K562 (cell line): Measurements from ENCODE around the gene MSH4. TPM values are rescaled to one million over a fixed set of nuclear protein-coding genes. Genes with fewer than 3 reads are reported as not detected.

ENCODE experiments used
- COPS2 ChIP-seq: fragments of 450-650 bp; conservative IDR thresholded peaks from 2 replicates; pipeline ENCODE4 v1.6.1; 2016; ENCODE audit warnings: mild to moderate bottlenecking, moderate library complexity
- CUX1 ChIP-seq: fragments of 200-800 bp; sonication (Bioruptor generic); IDR thresholded peaks from 2 replicates; pipeline ENCODE4 v1.6.1; 2016; ENCODE audit warnings: missing genetic modification characterization, missing compliant biosample characterization
- MTA1 ChIP-seq: fragments of 450-650 bp; IDR thresholded peaks from 2 replicates; pipeline ENCODE4 v1.6.1; 2017; ENCODE audit warnings: borderline replicate concordance
- MTF1 ChIP-seq: fragments of 250-450 bp; sonication (Bioruptor Pico); IDR thresholded peaks from 2 replicates; pipeline ENCODE4 v1.9.0; 2021; ENCODE audit warnings: moderate library complexity, mild to moderate bottlenecking, inconsistent platforms, borderline replicate concordance
- PHF21A ChIP-seq: fragments of 450-650 bp; IDR thresholded peaks from 2 replicates; pipeline ENCODE4 v1.6.1; 2017; ENCODE audit warnings: low read depth, borderline replicate concordance
- POLR3A ChIP-seq: IDR thresholded peaks from 2 replicates; pipeline ENCODE4 v1.6.1; 2011; ENCODE audit warnings: borderline replicate concordance, mild to moderate bottlenecking, moderate library complexity; ENCODE audit not compliant: insufficient read length, insufficient read depth; ENCODE audit errors: extremely low read depth
- PRDM10 ChIP-seq: fragments of 450-650 bp; IDR thresholded peaks from 2 replicates; pipeline ENCODE4 v1.6.1; 2018; ENCODE audit not compliant: partially characterized antibody
- RBM15 ChIP-seq: fragments of 200-400 bp; formaldehyde crosslinking; IDR thresholded peaks from 2 replicates; pipeline ENCODE4 v1.6.1; 2018; ENCODE audit warnings: mild to moderate bottlenecking, low read length, moderate library complexity; ENCODE audit not compliant: insufficient read depth
- RBM22 ChIP-seq: fragments of 200-400 bp; formaldehyde crosslinking; IDR thresholded peaks from 2 replicates; pipeline ENCODE4 v1.6.1; 2018; ENCODE audit warnings: low read length, low read depth; ENCODE audit not compliant: poor library complexity, severe bottlenecking
- SOX6 ChIP-seq: fragments of 450-650 bp; IDR thresholded peaks from 2 replicates; pipeline ENCODE4 v1.6.1; 2014; ENCODE audit warnings: mild to moderate bottlenecking
- TAF15 ChIP-seq: fragments of 200-400 bp; formaldehyde crosslinking; IDR thresholded peaks from 2 replicates; pipeline ENCODE4 v1.6.1; 2017; ENCODE audit warnings: mild to moderate bottlenecking, low read depth, low read length, moderate library complexity
- ZC3H4 ChIP-seq: sonication (generic); formaldehyde crosslinking; IDR thresholded peaks from 2 replicates; pipeline ENCODE4 v1.9.0; 2021; ENCODE audit warnings: missing genetic modification reagents, borderline replicate concordance
- ZKSCAN1 ChIP-seq: fragments of 150-350 bp; IDR thresholded peaks from 2 replicates; pipeline ENCODE4 v1.6.1; 2016; ENCODE audit warnings: low read depth, low read length
- ZNF277 ChIP-seq: fragments of 250-450 bp; sonication (Bioruptor Pico); IDR thresholded peaks from 2 replicates; pipeline ENCODE4 v1.8.0; 2022; ENCODE audit warnings: inconsistent platforms, mild to moderate bottlenecking, moderate library complexity, borderline replicate concordance
- polyA plus RNA-seq, 8 experiments: library from polyadenylated mRNA; depleted of rRNA in 4 of 8; stranded (reverse) in 5 of 8; unstranded in 3 of 8; fragments of >200 nt; fragmentation: Nextera tagmentation in 2 of 8; fragmentation: Illumina TruSeq in 1 of 8; extraction: Ambion mirVana in 2 of 8; extraction: Trizol in 1 of 8; gene quantifications; 2 replicates each; pipeline versions ENCODE4 v1.2.1 to v1.2.3, GENCODE V29; 2011 to 2014; ENCODE audit warnings: inconsistent platforms in 1 of 8, missing spikeins in 1 of 8
- total RNA-seq, 7 experiments: library from RNA; depleted of rRNA in 6 of 7; stranded (reverse); fragments of >200 nt in 6 of 7; fragmentation: Illumina TruSeq in 2 of 7; extraction: Trizol in 2 of 7; gene quantifications; 2 replicates each; pipeline versions ENCODE4 v1.2.1 to v1.2.3, GENCODE V29; 2011 to 2021; ENCODE audit warnings: low replicate concordance in 1 of 7
- TF ChIP-seq, protein P1 (sequence below): sonication (generic); formaldehyde crosslinking; IDR thresholded peaks from 2 replicates; pipeline ENCODE4 v1.8.1; 2023; ENCODE audit warnings: mild to moderate bottlenecking, missing genetic modification reagents

MSH4 gene
- total and polyA plus RNA-seq, 9 of the 15 experiments (the other 6 are each of a cell fraction or from before 2014, with no cell fraction given) = 0.04 to 0.18 (median 0.12) TPM; not detected in 4

- TF ChIP-seq ZNF277 (CRISPR knock-in tag) (no peak), MTA1 (no peak), SOX6 (no peak), RBM22 (peak; percentile 97), ZKSCAN1 (no peak), ZC3H4 (CRISPR knock-in tag) (no peak), CUX1 (CRISPR knock-in tag) (no peak), RBM15 (no peak), TAF15 (peak; percentile 97; the same call in 1 of the 2 replicates), COPS2 (no peak), MTF1 (CRISPR knock-in tag) (no peak), PHF21A (no peak), POLR3A (no peak), PRDM10 (no peak)
- TF ChIP-seq, protein P1, sequence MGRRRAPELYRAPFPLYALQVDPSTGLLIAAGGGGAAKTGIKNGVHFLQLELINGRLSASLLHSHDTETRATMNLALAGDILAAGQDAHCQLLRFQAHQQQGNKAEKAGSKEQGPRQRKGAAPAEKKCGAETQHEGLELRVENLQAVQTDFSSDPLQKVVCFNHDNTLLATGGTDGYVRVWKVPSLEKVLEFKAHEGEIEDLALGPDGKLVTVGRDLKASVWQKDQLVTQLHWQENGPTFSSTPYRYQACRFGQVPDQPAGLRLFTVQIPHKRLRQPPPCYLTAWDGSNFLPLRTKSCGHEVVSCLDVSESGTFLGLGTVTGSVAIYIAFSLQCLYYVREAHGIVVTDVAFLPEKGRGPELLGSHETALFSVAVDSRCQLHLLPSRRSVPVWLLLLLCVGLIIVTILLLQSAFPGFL (CRISPR knock-in tag) = no peak
These were observed at the start of gene MSH4 (continued) for GRCh38 chr1:75796376-75797272.
